GM19372 (cell line): ENCODE results near the gene PTPN14.
"Not testable (repeated sequence)": the region's sequence is repeated elsewhere in the genome, so short reads cannot be mapped to it uniquely, and the experiment has no call there.

Experiments used
- ATAC-seq: cut with Tn5 transposase; IDR thresholded peaks from one replicate; pipeline ENCODE4 v1.9.1; 2021; ENCODE audit warnings: mild to moderate bottlenecking, low read depth, moderate library complexity; ENCODE audit not compliant: unreplicated experiment

Gene PTPN14

GRCh38 chr1:214542275-214543199 is 8.9 kb downstream of the PTPN14 start:
- ATAC-seq: no peak

- ATAC-seq: no peak
Measured at GRCh38 chr1:214541693-214542092, 9.7 kb downstream of the PTPN14 start.

- ATAC-seq: no peak
Measured at GRCh38 chr1:214541206-214541605, 10.2 kb downstream of the PTPN14 start.

GRCh38 chr1:214540324-214540723 is 11.1 kb downstream of the PTPN14 start:
- ATAC-seq: no peak

- no peak for ATAC-seq
Measured at GRCh38 chr1:214538496-214538895, 12.9 kb downstream of the PTPN14 start.

GRCh38 chr1:214537872-214538473 is 13.4 kb downstream of the PTPN14 start:
- no peak for ATAC-seq

- no peak for ATAC-seq
Measured at GRCh38 chr1:214537219-214537618, 14.2 kb downstream of the PTPN14 start.

- no peak for ATAC-seq
Measured at GRCh38 chr1:214532070-214532469, 19.3 kb downstream of the PTPN14 start.

- ATAC-seq: no peak
Measured at GRCh38 chr1:214525535-214526019, 25.8 kb downstream of the PTPN14 start.

GRCh38 chr1:214524824-214525223 is 26.6 kb downstream of the PTPN14 start:
- no peak for ATAC-seq

- no peak for ATAC-seq
Measured at GRCh38 chr1:214523124-214523824, 28.1 kb downstream of the PTPN14 start.

GRCh38 chr1:214521458-214521857 is 29.9 kb downstream of the PTPN14 start:
- not testable (repeated sequence) for ATAC-seq

GRCh38 chr1:214520544-214521165 is 30.7 kb downstream of the PTPN14 start:
- no peak for ATAC-seq

GRCh38 chr1:214518361-214518760 is 33.0 kb downstream of the PTPN14 start:
- no peak for ATAC-seq

GRCh38 chr1:214516434-214517326 is 34.7 kb downstream of the PTPN14 start:
- no peak for ATAC-seq

GRCh38 chr1:214515544-214516433 is 35.6 kb downstream of the PTPN14 start:
- no peak for ATAC-seq

GRCh38 chr1:214514819-214515383 is 36.5 kb downstream of the PTPN14 start:
- ATAC-seq: no peak
